H1 (cell line): Measurements from ENCODE around the gene KDM2A. TPM values are rescaled to one million over a fixed set of nuclear protein-coding genes. Genes with fewer than 3 reads are reported as not detected.

Experiments used
- CBX8 ChIP-seq: fragments of 300-800, 300-1000 bp; sonication (generic); IDR thresholded peaks from 2 replicates; pipeline ENCODE4 v1.7.1; 2016; ENCODE audit warnings: low read depth, low read length, borderline replicate concordance
- EP300 ChIP-seq, 2 experiments: IDR thresholded peaks; 1 replicate in 1 of 2; 2 replicates in 1 of 2; pipeline ENCODE4 v1.6.1; 2011 to 2012; ENCODE audit warnings: low read depth in 2 of 2, low read length in 2 of 2, mild to moderate bottlenecking in 2 of 2, borderline replicate concordance in 1 of 2, inconsistent platforms in 1 of 2, moderate library complexity in 1 of 2
- POLR2A ChIP-seq, 2 experiments: IDR thresholded peaks; 1 replicate in 1 of 2; 2 replicates in 1 of 2; pipeline ENCODE4 v1.6.1; 2011; ENCODE audit warnings: low read depth in 2 of 2, low read length in 2 of 2, mild to moderate bottlenecking in 2 of 2; ENCODE audit errors: control extremely low read depth in 1 of 2
- RNF2 ChIP-seq: fragments of 200-900, 300-1000 bp; sonication (generic); IDR thresholded peaks from 2 replicates; pipeline ENCODE4 v1.7.1; 2016; ENCODE audit warnings: borderline replicate concordance, low read depth, mild to moderate bottlenecking, antibody characterized with exemption, low read length; ENCODE audit not compliant: poor library complexity, severe bottlenecking; ENCODE audit errors: missing control alignments
- TAF7 ChIP-seq: optimal IDR thresholded peaks from 2 replicates; pipeline ENCODE3; 2011; ENCODE audit warnings: low read depth, mild to moderate bottlenecking, inconsistent platforms, low read length, moderate library complexity, borderline replicate concordance
- TEAD4 ChIP-seq: IDR thresholded peaks from 2 replicates; pipeline ENCODE4 v1.6.1; 2012; ENCODE audit warnings: low read depth, low read length, inconsistent platforms, mixed read lengths
- polyA plus RNA-seq, 7 experiments: library from polyadenylated mRNA; depleted of rRNA in 3 of 7; stranded (reverse) in 5 of 7; unstranded in 2 of 7; fragments of >200 nt in 5 of 7; fragments of 200-250 nt in 2 of 7; gene quantifications; 1 replicate in 5 of 7; 2 replicates in 1 of 7; 4 replicates in 1 of 7; pipeline versions ENCODE4 v1.2.1 to v1.2.3, GENCODE V29; 2011 to 2013; ENCODE audit warnings: missing spikeins in 2 of 7, mixed read lengths in 2 of 7
- total RNA-seq: library from RNA; stranded (reverse); fragmentation: NEBNext Ultra II Directional; extraction: Animal tissue kit (Norgen Biotek cat#: 25700); gene quantifications from 2 replicates; pipeline ENCODE4 v1.2.1, GENCODE V29; 2021
- TF ChIP-seq, protein P1 (sequence below): fragments of 300-600 bp; sonication (generic); IDR thresholded peaks from 2 replicates; pipeline ENCODE4 v1.7.1; 2012; ENCODE audit warnings: low read length, moderate library complexity, mild to moderate bottlenecking, inconsistent platforms; ENCODE audit not compliant: insufficient replicate concordance
- TF ChIP-seq, protein P2 (sequence below): IDR thresholded peaks from 2 replicates; pipeline ENCODE4 v1.6.1; 2012; ENCODE audit warnings: inconsistent platforms

The KDM2A gene
- total and polyA plus RNA-seq, 2 of the 8 experiments (the other 6 are each of a cell fraction or from before 2014, with no cell fraction given) = 55.4 to 66.2 TPM

DNA sequence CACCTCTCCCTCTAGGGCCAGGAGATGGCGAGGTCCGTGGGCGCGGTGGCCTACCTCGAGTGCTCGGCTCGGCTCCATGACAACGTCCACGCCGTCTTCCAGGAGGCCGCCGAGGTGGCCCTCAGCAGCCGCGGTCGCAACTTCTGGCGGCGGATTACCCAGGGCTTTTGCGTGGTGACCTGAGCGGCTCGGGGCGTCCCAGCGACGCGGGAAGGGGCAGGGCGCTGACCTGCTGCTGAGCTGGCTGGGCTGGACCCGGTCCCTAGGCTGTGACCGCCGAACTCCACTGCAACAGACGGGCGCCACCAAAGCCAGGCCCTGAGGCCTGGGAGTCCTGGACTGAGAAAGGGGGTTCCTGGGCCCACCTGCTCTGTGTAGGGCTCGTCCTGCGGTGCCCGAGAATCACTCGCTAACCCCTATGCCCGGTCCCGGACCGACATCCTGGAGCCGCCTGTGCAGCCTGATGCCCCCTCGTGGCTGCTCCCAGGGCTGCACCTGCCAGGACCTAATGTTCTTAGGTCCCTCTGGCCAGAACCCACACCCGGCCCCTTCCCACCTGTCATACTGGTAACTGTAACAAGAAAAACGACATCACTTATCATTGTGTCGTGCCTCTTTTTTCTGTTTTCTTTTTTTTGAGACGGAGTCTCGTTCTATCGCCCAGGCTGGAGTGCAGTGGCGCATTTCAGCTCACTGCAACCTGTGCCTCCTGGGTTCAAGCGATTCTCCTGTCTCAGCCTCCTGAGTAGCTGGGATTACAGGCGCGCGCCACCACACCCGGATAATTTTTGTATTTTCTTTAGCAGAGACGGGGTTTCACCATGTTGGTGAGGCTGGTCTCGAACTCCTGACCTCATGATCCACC, 47.4 kb upstream of the KDM2A start (continued):
- TF ChIP-seq, protein P1, sequence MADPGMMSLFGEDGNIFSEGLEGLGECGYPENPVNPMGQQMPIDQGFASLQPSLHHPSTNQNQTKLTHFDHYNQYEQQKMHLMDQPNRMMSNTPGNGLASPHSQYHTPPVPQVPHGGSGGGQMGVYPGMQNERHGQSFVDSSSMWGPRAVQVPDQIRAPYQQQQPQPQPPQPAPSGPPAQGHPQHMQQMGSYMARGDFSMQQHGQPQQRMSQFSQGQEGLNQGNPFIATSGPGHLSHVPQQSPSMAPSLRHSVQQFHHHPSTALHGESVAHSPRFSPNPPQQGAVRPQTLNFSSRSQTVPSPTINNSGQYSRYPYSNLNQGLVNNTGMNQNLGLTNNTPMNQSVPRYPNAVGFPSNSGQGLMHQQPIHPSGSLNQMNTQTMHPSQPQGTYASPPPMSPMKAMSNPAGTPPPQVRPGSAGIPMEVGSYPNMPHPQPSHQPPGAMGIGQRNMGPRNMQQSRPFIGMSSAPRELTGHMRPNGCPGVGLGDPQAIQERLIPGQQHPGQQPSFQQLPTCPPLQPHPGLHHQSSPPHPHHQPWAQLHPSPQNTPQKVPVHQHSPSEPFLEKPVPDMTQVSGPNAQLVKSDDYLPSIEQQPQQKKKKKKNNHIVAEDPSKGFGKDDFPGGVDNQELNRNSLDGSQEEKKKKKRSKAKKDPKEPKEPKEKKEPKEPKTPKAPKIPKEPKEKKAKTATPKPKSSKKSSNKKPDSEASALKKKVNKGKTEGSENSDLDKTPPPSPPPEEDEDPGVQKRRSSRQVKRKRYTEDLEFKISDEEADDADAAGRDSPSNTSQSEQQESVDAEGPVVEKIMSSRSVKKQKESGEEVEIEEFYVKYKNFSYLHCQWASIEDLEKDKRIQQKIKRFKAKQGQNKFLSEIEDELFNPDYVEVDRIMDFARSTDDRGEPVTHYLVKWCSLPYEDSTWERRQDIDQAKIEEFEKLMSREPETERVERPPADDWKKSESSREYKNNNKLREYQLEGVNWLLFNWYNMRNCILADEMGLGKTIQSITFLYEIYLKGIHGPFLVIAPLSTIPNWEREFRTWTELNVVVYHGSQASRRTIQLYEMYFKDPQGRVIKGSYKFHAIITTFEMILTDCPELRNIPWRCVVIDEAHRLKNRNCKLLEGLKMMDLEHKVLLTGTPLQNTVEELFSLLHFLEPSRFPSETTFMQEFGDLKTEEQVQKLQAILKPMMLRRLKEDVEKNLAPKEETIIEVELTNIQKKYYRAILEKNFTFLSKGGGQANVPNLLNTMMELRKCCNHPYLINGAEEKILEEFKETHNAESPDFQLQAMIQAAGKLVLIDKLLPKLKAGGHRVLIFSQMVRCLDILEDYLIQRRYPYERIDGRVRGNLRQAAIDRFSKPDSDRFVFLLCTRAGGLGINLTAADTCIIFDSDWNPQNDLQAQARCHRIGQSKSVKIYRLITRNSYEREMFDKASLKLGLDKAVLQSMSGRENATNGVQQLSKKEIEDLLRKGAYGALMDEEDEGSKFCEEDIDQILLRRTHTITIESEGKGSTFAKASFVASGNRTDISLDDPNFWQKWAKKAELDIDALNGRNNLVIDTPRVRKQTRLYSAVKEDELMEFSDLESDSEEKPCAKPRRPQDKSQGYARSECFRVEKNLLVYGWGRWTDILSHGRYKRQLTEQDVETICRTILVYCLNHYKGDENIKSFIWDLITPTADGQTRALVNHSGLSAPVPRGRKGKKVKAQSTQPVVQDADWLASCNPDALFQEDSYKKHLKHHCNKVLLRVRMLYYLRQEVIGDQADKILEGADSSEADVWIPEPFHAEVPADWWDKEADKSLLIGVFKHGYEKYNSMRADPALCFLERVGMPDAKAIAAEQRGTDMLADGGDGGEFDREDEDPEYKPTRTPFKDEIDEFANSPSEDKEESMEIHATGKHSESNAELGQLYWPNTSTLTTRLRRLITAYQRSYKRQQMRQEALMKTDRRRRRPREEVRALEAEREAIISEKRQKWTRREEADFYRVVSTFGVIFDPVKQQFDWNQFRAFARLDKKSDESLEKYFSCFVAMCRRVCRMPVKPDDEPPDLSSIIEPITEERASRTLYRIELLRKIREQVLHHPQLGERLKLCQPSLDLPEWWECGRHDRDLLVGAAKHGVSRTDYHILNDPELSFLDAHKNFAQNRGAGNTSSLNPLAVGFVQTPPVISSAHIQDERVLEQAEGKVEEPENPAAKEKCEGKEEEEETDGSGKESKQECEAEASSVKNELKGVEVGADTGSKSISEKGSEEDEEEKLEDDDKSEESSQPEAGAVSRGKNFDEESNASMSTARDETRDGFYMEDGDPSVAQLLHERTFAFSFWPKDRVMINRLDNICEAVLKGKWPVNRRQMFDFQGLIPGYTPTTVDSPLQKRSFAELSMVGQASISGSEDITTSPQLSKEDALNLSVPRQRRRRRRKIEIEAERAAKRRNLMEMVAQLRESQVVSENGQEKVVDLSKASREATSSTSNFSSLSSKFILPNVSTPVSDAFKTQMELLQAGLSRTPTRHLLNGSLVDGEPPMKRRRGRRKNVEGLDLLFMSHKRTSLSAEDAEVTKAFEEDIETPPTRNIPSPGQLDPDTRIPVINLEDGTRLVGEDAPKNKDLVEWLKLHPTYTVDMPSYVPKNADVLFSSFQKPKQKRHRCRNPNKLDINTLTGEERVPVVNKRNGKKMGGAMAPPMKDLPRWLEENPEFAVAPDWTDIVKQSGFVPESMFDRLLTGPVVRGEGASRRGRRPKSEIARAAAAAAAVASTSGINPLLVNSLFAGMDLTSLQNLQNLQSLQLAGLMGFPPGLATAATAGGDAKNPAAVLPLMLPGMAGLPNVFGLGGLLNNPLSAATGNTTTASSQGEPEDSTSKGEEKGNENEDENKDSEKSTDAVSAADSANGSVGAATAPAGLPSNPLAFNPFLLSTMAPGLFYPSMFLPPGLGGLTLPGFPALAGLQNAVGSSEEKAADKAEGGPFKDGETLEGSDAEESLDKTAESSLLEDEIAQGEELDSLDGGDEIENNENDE = no peak
- TF ChIP-seq TAF7 (no peak), TEAD4 (no peak), EP300 (IDR thresholded peaks at IDR 0.05; ENCODE audit: borderline replicate concordance in 1 of 2, low read depth in 2 of 2, low read length in 2 of 2) (no peak), POLR2A (IDR thresholded peaks at IDR 0.05; ENCODE audit: control extremely low read depth in 1 of 2, low read depth in 2 of 2, low read length in 2 of 2) (no peak), RNF2 (no peak), CBX8 (no peak)
- TF ChIP-seq, protein P2, sequence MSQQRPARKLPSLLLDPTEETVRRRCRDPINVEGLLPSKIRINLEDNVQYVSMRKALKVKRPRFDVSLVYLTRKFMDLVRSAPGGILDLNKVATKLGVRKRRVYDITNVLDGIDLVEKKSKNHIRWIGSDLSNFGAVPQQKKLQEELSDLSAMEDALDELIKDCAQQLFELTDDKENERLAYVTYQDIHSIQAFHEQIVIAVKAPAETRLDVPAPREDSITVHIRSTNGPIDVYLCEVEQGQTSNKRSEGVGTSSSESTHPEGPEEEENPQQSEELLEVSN = no peak
